NCI-H82 treated with DMSO at 0.1 percent for 48 hours (cell line): ENCODE data around the gene OBSL1.

Experiments used
- DNase-seq: peaks from one replicate; lab custom pipeline; 2025; ENCODE audit not compliant: unreplicated experiment; lab: John Stamatoyannopoulos, UW

OBSL1 gene

DNA sequence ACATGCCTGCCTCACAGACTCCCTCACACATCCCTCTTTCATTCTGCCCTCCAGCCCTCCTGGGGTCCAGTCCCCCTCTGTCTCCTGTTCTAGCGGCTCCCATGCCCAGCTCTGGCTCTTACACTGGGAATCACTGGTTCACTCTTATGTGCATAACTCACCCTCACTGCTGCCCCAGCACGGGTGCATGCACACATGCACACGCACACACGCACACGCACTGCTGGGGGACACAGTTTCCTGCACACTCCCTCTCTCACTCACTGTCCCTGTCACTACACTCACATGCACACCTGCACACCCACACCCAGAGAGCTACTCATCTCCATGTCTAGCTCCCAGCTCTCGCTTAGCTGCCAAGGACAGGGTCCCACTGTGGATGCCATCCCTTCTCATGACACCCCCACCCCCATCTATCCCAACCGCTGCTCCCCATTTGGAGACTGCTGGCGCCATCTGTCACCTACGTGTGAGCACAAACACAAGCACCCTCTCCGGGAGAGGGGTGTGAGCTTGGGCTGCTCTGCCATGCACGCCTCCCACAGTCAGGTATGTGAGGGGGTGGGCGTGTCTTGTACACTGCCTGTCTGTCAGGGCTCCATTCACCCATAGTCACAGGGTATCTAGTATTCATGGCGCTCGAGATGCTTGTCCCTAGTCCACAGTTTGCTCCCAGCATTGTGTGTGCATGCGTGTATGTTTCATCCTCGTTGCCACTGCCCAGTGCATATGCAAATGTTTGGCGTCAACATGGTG, 55.3 kb downstream of the OBSL1 start:
- DNase-seq = no peak

DNA sequence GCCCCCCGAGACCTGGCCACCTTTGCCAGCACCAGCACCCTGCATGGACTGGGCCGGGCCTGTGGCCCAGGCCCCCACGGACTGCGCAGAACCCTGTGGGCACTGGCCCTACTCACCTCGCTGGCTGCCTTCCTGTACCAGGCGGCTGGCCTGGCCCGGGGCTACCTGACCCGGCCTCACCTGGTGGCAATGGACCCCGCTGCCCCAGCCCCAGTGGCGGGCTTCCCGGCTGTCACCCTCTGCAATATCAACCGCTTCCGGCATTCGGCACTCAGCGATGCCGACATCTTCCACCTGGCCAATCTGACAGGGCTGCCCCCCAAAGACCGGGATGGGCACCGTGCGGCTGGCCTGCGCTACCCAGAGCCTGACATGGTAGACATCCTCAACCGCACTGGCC, 56.5 kb downstream of the OBSL1 start:
- no peak for DNase-seq

DNA sequence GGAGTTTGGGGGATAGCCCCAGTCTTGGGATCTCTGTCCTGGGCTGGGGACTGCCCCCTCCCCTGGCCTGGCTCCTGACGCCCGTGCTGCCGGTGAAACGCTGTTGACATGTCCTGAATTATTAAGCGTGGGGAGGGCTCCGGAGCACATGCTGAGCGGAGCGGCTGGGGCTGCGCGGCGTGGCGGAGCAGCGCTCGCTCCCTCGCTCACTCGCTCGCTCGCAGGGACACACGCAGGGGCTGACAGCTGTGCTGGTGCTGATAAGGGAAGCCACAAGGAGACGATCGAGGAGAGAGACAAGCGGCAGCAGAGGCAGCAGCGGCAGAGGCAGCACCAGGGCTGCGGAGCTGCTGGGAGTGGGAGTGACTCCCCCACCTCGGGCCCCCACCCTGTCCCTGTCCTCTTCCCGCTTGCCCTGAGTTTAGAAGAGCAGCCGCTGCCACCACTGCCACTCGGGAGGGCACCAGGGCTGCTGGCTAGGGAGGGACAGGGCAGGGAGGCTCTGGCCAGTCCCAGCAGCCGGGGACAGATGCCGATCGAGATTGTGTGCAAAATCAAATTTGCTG, 57.1 kb downstream of the OBSL1 start, which contains the start of gene ASIC4:
ASIC4 (plus strand) TSS at position 287 of the 566 bp plus-strand sequence; CDS start at position 530, 243 bp downstream.
- DNase-seq = no peak

DNA sequence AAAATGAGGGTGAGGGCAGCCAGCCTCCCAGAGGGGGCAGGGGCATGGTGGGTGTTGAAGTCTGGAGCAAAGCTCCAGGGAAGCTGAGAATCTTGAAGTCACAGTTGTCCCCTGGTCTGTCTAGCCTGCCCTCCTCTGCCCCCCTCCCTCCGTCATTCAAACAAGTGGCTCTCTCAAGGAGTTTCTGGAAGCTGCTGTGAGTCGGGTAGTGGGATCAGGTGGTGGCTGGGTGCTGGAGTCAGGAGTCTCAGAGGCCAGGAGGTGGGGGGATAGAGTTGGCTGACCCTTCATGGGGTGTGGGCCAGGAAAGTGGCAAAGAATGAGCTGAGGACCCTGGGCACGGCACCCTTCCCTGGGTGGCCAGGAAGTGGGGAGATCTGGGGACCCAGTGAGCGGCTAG, 57.6 kb downstream of the OBSL1 start:
- peak; percentile 19 for DNase-seq

DNA sequence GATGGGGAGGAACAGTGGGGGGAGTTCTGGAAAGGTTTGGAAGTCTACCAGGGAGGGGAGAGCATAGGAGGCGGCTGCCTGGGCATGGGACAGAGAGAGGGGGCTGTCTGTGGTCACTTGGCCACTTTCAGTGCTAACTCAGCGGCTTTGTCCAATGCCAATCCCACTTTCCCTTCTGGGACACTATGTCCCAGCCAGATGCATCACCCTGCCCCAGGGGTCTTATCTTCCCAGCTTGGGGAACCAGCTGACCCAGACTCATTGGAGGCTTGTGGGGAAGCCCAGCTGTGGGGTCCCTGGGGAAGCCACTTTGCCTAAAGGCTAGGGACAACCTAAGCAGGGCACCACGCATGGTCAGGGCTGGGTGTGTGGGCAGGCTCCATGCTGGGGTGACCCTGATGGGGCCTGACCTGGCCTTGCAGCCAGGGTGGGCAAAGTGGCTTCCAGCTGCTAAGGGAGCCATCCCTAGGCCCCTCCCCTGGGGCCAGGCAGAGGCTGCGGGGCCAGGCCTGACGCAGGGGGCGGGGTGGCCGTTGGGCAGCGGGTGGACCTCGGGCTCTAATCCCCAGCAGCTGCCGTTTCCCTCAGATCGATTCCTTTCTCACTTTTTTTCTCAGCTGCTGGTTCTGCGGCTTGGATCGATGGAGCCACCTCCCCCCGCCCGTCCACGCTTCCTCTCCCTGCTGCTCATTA, 58.7 kb downstream of the OBSL1 start:
- DNase-seq = peak; percentile 76

DNA sequence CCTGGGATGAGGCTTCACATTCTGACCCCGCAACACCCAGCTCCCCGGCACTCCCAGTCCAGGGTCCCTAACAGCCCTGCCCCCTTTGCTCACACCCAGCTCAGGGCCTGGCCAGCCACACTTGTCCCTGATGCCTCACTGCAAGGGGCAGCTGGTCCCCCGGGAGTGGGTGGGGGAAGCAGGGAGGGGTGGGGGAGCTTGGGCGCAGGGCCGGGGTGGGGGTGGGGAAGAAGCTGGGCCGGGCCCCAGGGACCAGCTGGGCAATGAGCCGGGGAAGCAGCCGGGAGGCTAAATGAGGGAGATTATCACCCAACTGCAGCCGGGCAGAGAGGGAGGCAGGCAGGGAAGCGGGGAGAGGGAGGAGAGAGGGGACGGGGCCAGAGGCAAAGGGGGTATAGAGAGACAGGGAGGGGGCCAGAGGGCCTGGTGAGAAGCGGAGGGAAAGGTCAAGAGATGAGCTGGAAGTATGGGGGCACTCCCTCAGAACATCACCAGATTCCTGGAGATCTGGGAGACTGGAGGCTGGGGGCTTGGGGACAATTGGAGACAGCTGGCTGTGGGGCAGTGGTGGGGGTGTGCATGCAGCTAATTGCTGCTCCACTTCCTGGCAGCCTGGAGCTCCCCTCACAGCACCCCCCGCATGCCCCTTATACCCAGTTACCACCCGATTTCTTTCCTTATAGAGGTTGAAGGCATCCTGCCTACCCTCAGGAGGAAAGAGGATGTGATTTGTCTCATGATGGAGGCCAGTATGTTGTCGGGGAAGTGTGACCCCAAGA, 59.6 kb downstream of the OBSL1 start:
- peak; percentile 86 for DNase-seq

DNA sequence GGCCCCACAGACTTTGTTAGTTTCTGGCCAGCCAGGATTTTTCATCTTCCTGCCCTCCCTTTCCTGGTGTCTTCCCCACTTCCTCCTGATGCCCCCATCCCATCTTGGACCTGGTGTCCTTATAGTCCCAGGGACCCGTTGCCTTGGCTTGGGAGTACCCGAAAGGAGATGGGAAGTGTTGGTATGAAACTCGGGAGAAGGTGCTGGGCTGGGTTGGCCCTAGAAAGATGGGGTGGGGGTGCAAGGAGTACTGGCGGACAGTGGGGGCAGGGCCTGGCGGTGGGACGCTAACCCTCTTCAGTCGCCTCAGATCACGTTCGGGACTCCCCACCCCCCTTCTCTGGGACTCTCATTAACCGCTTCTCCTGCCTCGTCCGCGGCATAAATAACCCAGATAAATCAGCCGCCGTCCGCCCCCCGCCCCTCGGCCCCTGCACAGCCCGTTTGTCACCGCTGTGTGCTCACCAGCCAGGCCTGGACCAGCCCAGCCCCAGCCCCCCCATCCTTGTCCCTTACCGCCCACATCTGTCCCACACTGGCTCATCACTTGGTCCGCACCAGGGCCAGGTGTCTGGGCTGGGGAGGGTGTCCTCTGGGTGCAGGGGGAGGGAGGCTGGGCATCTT, 60.7 kb downstream of the OBSL1 start:
- peak; percentile 45 for DNase-seq

DNA sequence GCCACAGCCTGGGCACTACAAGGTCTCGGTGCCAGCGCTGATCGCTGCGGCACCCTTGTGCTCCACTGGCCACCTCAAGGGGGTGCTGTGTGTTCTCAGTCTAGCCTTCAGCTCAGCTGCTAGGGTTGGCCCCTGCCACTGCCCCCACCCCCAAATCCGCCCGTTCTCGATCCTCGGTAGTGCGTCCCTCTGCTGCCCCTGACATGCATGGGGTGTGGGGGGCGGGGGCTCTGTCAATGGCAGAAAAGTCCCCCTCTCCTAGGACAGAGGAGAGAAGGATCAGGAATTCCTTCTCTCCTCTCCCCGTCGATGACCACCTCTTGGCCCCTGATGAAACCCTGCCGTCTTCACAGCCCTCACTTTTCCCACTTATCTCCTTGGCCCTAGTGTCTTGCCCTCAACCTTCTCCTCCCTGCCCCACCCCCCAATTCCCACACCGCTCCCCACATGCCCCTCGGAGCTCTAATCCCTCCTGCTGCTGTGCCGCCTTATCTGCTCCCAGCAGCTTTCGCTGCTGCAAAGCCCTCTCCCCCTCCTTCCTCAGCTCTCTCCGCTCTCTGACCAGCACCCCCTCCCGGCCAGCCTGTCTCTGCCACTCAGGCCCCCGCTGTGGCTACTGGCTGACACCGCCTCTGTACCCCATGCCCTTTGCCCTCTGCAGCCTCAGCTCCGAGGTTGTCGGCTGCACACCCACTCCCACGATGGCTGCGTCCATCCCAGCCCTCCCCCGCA, 61.4 kb downstream of the OBSL1 start:
- peak; percentile 90 for DNase-seq

DNA sequence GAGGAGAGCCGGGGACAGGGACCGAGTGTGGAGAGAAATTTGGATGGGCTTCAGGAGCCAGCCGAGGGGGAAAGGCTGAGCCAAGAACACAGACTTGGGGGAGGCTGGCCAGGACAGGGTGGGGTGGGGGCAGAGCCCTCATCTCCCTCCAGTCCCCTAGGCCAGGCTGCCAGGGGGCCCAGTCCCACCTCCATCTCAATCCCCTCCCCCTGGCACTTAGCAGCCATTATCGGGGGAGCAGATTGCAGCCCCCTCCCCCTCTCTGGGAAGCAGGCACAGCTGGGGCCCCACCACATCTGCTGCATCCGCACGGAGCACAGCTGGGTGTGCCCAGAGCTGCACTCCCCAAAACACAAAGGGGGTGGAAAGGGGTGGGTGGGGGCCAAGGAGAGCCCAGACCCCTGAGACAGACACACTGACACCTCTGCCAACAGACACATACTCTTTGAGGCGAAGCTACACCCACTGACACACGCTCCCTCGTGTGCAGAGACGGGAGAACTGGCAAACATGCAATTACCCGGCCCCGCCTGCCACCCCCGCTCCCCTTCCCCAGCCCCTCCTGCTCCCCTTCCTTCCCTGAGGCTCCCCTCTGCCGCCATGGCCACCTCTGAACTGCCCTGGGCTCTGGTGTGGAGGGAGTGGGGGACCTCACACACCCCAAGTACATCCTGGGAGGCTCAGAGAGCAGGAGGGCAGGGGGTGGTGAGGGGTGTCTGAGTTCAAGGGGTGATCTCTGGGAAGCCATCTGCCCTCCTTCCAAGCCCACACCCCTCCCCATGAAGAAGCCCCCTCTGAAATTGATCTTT, 62.2 kb downstream of the OBSL1 start:
- peak; percentile 36 for DNase-seq

DNA sequence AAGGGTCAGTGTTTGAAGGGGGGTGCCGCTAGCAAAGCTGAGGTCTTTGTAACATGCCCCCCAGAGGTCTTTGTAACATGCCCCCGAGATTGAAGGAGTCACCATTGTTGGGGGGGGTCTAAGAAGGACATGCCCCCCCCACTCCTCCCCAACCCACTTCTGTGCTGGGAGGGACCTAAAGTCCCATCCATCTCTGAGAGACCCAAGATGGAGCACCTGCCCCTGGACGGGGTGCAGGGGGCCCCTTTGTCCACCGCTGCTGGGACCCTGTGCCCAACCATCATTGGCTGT, 63.0 kb downstream of the OBSL1 start:
- no peak for DNase-seq

DNA sequence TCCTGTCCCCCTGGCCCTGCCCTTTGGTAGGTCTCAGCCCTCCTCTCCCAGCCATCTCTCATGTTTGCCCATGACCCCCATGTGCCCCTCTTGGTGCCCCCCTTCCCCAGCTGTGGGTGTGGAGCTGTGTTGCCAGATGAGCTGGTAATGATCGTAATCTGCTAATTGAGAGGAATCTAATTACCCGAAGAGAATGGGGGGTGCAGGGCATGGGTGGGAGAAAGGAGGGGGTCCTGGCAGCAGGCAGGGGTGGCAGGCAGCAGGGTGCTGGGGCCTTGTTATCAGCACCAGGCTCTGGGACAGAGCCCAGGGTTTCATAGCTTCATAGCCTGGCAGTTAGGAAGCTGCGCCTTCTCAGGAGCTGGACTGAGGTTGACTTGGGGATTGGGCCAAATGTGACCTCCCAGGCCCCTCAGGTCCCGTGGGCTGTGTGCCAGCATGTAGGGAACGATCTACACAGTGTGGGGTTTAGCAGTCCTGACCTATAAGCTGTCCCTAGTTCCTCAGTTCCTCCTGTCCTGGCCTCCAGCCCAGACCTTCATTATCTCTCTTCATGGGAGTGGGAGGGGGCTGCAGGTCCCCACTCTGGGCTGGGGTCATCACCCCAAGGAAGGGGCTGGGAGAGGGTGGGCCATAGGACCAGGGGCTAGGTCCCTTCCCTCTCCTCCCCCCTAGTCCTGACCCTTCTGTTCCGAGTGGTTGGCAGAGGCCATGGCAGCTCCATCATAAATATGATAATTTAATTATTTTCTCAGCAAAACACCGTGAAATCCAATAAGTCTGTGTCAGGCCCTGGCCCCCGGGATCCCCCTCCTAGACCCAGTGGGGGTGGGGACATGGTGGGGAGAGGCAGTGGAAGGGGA, 63.5 kb downstream of the OBSL1 start:
- peak; percentile 79 for DNase-seq

DNA sequence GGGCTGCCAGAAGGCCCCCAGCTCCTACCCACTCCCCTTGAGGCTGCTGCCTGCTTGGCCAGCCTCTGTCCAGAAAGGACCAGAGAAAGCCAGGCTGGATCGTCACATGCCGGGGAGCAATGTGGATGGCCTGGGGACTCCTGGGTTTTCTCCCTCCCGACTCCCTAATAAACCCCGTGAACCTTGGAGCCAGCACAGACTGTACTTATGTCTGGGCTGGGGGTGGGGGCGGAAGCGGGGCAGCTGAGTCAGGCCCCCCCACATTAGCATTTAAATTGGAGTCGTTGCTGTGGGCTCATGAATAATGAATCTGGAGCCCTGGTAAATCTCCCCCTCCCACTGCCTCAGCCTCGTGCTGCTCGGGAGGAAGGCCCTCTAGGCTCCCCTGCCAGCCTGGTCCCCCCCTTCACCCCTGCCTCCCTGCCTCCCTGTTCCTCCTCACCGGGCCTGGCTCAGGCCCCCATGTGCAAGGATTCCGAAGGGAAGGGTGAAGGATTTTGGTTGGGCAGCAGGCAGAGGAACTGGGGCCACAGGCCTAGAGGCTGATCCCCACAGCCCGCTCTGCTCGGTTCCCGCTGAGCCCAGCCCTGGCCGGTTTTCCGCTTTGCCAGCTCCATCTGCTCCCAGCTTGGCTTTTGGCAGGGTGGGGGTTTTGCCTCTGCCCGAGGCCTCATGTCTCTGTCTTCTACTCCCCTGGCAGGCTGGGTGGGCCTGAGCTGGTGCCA, 64.4 kb downstream of the OBSL1 start:
- peak; percentile 40 for DNase-seq

DNA sequence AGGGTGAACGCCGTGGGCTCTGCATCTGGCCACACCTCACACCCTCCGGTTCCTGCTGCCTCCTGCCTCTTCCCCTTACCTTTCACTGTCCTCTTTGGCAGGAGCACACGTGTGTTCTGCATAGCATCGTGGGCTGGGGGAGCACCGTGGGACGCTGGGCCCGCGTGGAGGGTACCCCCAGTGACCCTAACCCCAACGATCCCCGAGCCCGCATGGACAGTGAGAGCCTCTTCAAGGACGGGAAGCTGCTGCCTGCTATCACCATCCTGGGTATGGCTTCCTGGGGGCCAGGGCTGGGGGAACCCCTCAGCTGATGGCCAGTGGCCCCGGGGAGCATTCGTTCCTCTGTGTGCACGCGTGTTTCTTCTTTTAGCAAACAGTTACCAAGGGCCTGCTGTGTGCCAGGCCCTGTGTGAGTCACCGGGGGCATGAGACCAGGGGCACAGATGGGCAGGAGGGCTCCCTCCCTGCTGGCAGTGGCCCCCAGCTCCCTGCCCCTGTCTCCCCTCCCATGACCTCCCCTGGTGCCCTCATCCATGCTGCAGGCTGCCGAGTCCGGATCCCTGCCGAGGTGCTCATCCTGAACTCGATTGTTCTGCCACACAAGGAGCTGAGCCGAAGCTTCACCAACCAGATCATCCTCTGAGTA, 65.1 kb downstream of the OBSL1 start:
- DNase-seq = no peak

DNA sequence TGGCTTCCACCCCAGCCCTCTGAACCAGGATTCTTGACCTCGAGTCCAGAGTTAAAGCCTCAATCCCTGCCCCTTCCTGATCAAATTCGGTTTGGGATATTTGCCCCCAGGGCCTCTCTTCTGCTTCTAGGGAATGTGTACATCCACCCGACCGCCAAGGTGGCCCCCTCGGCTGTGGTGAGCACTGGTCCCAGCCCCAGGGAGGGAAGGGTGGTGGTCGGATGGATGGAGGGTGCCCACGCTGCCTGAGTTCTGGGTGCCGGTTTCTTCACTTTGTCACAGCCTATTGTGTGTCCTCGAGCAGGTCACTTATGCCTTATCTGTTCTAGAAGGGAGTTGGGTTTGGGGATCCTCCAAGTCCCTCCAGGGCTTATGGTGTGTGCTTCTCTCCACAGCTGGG, 65.8 kb downstream of the OBSL1 start:
- no peak for DNase-seq

DNA sequence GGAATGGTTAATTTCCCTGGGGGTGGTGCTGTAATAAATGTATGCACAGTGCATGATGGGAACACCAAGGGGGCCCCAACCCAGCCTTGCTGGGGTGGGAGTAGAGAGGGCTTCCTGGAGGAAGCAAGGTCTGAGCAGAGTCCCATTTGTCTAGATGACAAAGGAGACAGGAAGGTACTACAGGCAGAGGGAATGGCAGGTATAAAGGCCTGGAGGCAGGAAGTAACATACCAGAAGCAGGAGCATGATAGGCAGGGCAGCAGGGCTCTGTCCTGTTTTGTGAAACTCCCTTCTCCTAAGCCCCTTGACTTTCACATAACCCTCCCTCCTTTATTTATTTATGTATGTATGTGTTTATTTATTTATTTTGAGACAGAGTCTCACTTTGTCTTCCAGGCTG, 68.7 kb downstream of the OBSL1 start:
- no peak for DNase-seq

DNA sequence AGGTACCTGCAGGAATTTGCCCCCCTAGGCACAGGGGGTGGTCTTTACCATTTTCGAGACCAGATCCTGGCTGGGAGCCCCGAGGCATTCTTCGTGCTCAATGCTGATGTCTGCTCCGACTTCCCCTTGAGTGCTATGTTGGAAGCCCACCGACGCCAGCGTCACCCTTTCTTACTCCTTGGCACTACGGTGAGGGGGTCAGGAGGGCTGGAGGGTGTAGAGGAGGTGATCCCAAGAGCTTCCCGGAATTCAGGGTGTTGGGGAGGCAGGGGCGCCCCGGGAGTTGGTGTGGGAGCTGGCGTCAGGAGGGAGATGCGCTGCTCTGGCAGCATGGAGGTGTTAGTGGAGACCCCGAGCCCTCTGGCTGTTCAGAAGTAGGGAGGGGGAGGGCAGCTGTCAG, 69.5 kb downstream of the OBSL1 start:
- no peak for DNase-seq
